ENCODE results near the gene SPINK5. TPM values are rescaled to one million over a fixed set of nuclear protein-coding genes. Genes with fewer than 3 reads are reported as not detected.

The SPINK5 gene
- polyA plus RNA-seq, 1 donor from 2014 or later = 1.8 TPM

- H3K9ac ChIP-seq (ENCODE audit: low read length) = no peak overlapping the region
- H3K9me2 ChIP-seq (ENCODE audit: insufficient read depth, low read length) = no peaks in the 10 kb centered on the region
- no peaks in the 10 kb centered on the region for H3K27me3 ChIP-seq (ENCODE audit: insufficient read depth, low read depth, low read length)
- H3K9me3 ChIP-seq (ENCODE audit: low read length) = no peaks in the 10 kb centered on the region
- H3K4me3 ChIP-seq (ENCODE audit: low read length) = no peak overlapping the region
- no peaks in the 10 kb centered on the region for H4K20me1 ChIP-seq (ENCODE audit: insufficient read depth)
- TF ChIP-seq TAF1 (IDR thresholded peaks at IDR 0.05; ENCODE audit: low read depth) (no peak), MXI1 (conservative IDR thresholded peaks at IDR 0.05; ENCODE audit: poor library complexity, severe bottlenecking) (no peak), REST (IDR thresholded peaks at IDR 0.05; ENCODE audit: borderline replicate concordance) (no peak), EP300 (conservative IDR thresholded peaks at IDR 0.05; ENCODE audit: poor library complexity, severe bottlenecking) (no peak), EZH2 (IDR thresholded peaks at IDR 0.05; ENCODE audit: borderline replicate concordance, insufficient read depth, low read length, poor library complexity, severe bottlenecking) (no peak), SMC3 (conservative IDR thresholded peaks at IDR 0.05; ENCODE audit: poor library complexity) (no peak), RAD21 (conservative IDR thresholded peaks at IDR 0.05) (no peak), CTCF (IDR thresholded peaks at IDR 0.05; ENCODE audit: poor library complexity, severe bottlenecking) (no peak), POLR2AphosphoS5 (IDR thresholded peaks at IDR 0.05) (no peak)
- no peaks in the 10 kb centered on the region for H3F3A ChIP-seq (ENCODE audit: insufficient read depth, low read length, poor library complexity, severe bottlenecking)
- no peak overlapping the region for H3K27ac ChIP-seq (ENCODE audit: low read length)
- no peak overlapping the region for H3K4me2 ChIP-seq (ENCODE audit: low read length)
- no peaks in the 10 kb centered on the region for H3K79me2 ChIP-seq (replicated peaks; ENCODE audit: insufficient read depth, low read length)
- H3K36me3 ChIP-seq (ENCODE audit: insufficient read depth, low read length) = no peaks in the 10 kb centered on the region
- H2AFZ ChIP-seq (ENCODE audit: low read depth, low read length) = no peak overlapping the region
Measured at GRCh38 chr5:148113243-148113642, 49.5 kb downstream of the SPINK5 start.

- H3K9me2 ChIP-seq (ENCODE audit: insufficient read depth, low read length) = no peaks in the 10 kb centered on the region
- TF ChIP-seq MXI1 (conservative IDR thresholded peaks at IDR 0.05; ENCODE audit: poor library complexity, severe bottlenecking) (no peak), CTCF (IDR thresholded peaks at IDR 0.05; ENCODE audit: poor library complexity, severe bottlenecking) (no peak), SMC3 (conservative IDR thresholded peaks at IDR 0.05; ENCODE audit: poor library complexity) (no peak), POLR2AphosphoS5 (IDR thresholded peaks at IDR 0.05) (no peak), EP300 (conservative IDR thresholded peaks at IDR 0.05; ENCODE audit: poor library complexity, severe bottlenecking) (no peak), EZH2 (IDR thresholded peaks at IDR 0.05; ENCODE audit: borderline replicate concordance, insufficient read depth, low read length, poor library complexity, severe bottlenecking) (no peak), RAD21 (conservative IDR thresholded peaks at IDR 0.05) (no peak)
Measured at GRCh38 chr5:148120317-148120716, 56.5 kb downstream of the SPINK5 start.

More at GRCh38 chr5:148120317-148120716, 56.5 kb downstream of the SPINK5 start:
- Histone ChIP-seq H4K20me1 (ENCODE audit: insufficient read depth) (no peaks in the 10 kb centered on the region), H3K27me3 (ENCODE audit: insufficient read depth, low read depth, low read length) (no peaks in the 10 kb centered on the region), H3K4me2 (ENCODE audit: low read length) (no peak overlapping the region), H3F3A (ENCODE audit: insufficient read depth, low read length, poor library complexity, severe bottlenecking) (no peaks in the 10 kb centered on the region), H3K79me2 (replicated peaks; ENCODE audit: insufficient read depth, low read length) (no peaks in the 10 kb centered on the region), H3K36me3 (ENCODE audit: insufficient read depth, low read length) (no peaks in the 10 kb centered on the region), H3K9me3 (ENCODE audit: low read length) (no peaks in the 10 kb centered on the region), H3K4me3 (ENCODE audit: low read length) (no peak overlapping the region), H3K27ac (ENCODE audit: low read length) (no peak overlapping the region), H2AFZ (ENCODE audit: low read depth, low read length) (no peak overlapping the region), H3K9ac (ENCODE audit: low read length) (no peak overlapping the region)

All from neural cell (in vitro differentiated cells).